K562 (cell line): ENCODE data around the gene LRRFIP2. TPM values are rescaled to one million over a fixed set of nuclear protein-coding genes. Genes with fewer than 3 reads are reported as not detected.

Experiments
- ATF7 ChIP-seq: fragments of 450-650 bp; IDR thresholded peaks from 2 replicates; pipeline ENCODE4 v1.7.1; 2014; ENCODE audit warnings: mild to moderate bottlenecking, moderate library complexity
- CEBPB ChIP-seq: fragments of 450-650 bp; IDR thresholded peaks from 2 replicates; pipeline ENCODE4 v1.6.1; 2016; ENCODE audit warnings: missing genetic modification characterization, missing compliant biosample characterization
- CEBPG ChIP-seq, 3 experiments: fragments of 200-800 bp in 1 of 3; sonication (Bioruptor generic) in 1 of 3; sonication (generic) in 1 of 3; formaldehyde crosslinking in 1 of 3; IDR thresholded peaks in 2 of 3; conservative IDR thresholded peaks in 1 of 3; 2 replicates each; pipeline versions ENCODE4 v1.6.1 to v1.8.0; 2016 to 2022; ENCODE audit warnings: missing compliant biosample characterization in 2 of 3, missing genetic modification characterization in 2 of 3, mild to moderate bottlenecking in 1 of 3, missing genetic modification reagents in 1 of 3
- ELF2 ChIP-seq: fragments of 250-450 bp; sonication (Bioruptor Pico); IDR thresholded peaks from 2 replicates; pipeline ENCODE4 v1.5.0; 2021; ENCODE audit warnings: mild to moderate bottlenecking
- FOXM1 ChIP-seq, 2 experiments: fragments of 450-650 bp in 1 of 2; sonication (generic) in 1 of 2; formaldehyde crosslinking in 1 of 2; IDR thresholded peaks; 2 replicates each; pipeline versions ENCODE4 v1.6.1 to v1.9.0; 2017 to 2022; ENCODE audit warnings: low read depth in 2 of 2, mild to moderate bottlenecking in 2 of 2, missing genetic modification reagents in 1 of 2, moderate library complexity in 1 of 2
- GABPA ChIP-seq: fragments of 200-800 bp; sonication (Bioruptor generic); conservative IDR thresholded peaks from 2 replicates; pipeline ENCODE4 v1.6.1; 2016; ENCODE audit warnings: low read depth, missing genetic modification characterization, missing compliant biosample characterization
- KAT2B ChIP-seq: IDR thresholded peaks from one replicate; pipeline ENCODE4 v1.6.1; 2012; ENCODE audit warnings: low read depth, mild to moderate bottlenecking, control low read depth, inconsistent platforms, low read length, moderate library complexity
- LEF1 ChIP-seq: fragments of 450-650 bp; IDR thresholded peaks from 2 replicates; pipeline ENCODE4 v1.6.1; 2016; ENCODE audit warnings: mild to moderate bottlenecking
- MEIS2 ChIP-seq: fragments of 450-650 bp; IDR thresholded peaks from 2 replicates; pipeline ENCODE4 v1.6.1; 2014; ENCODE audit warnings: mild to moderate bottlenecking; ENCODE audit not compliant: partially characterized antibody
- RCOR1 ChIP-seq, 2 experiments: IDR thresholded peaks; 2 replicates each; pipeline ENCODE4 v1.6.1; 2012; ENCODE audit warnings: low read depth in 2 of 2, low read length in 2 of 2, borderline replicate concordance in 1 of 2, improper control_type of control experiment in 1 of 2
- RHOXF2B ChIP-seq: fragments of 250-450 bp; sonication (Bioruptor Pico); conservative IDR thresholded peaks from 2 replicates; pipeline ENCODE4 v1.5.1; 2021
- RUNX1 ChIP-seq: sonication (generic); IDR thresholded peaks from 2 replicates; pipeline ENCODE4 v1.6.1; 2016; ENCODE audit warnings: antibody characterized with exemption, low read depth
- ZNF175 ChIP-seq: fragments of 200-800 bp; sonication (Bioruptor generic); IDR thresholded peaks from 2 replicates; pipeline ENCODE4 v1.6.1; 2016; ENCODE audit warnings: low read depth, mild to moderate bottlenecking, missing genetic modification characterization, missing compliant biosample characterization
- ZNF311 ChIP-seq: fragments of 250-450 bp; sonication (Bioruptor Pico); IDR thresholded peaks from 2 replicates; pipeline ENCODE4 v1.4.0; 2020; ENCODE audit warnings: mild to moderate bottlenecking, moderate library complexity
- ZNF354B ChIP-seq: fragments of 250-450 bp; sonication (Bioruptor Pico); IDR thresholded peaks from 2 replicates; pipeline ENCODE4 v1.4.0; 2020
- ZNF644 ChIP-seq: fragments of 200-800 bp; sonication (Bioruptor generic); IDR thresholded peaks from 2 replicates; pipeline ENCODE4 v1.6.1; 2016; ENCODE audit warnings: low read depth, missing genetic modification characterization, missing compliant biosample characterization
- polyA plus RNA-seq, 8 experiments: library from polyadenylated mRNA; depleted of rRNA in 4 of 8; stranded (reverse) in 5 of 8; unstranded in 3 of 8; fragments of >200 nt; fragmentation: Nextera tagmentation in 2 of 8; fragmentation: Illumina TruSeq in 1 of 8; extraction: Ambion mirVana in 2 of 8; extraction: Trizol in 1 of 8; gene quantifications; 2 replicates each; pipeline versions ENCODE4 v1.2.1 to v1.2.3, GENCODE V29; 2011 to 2014; ENCODE audit warnings: inconsistent platforms in 1 of 8, missing spikeins in 1 of 8
- total RNA-seq, 7 experiments: library from RNA; depleted of rRNA in 6 of 7; stranded (reverse); fragments of >200 nt in 6 of 7; fragmentation: Illumina TruSeq in 2 of 7; extraction: Trizol in 2 of 7; gene quantifications; 2 replicates each; pipeline versions ENCODE4 v1.2.1 to v1.2.3, GENCODE V29; 2011 to 2021; ENCODE audit warnings: low replicate concordance in 1 of 7
- TF ChIP-seq, protein P1 (sequence below): sonication (generic); formaldehyde crosslinking; IDR thresholded peaks from 2 replicates; pipeline ENCODE4 v1.8.0; 2022; ENCODE audit warnings: mild to moderate bottlenecking, missing genetic modification reagents, borderline replicate concordance
- TF ChIP-seq, protein P2 (sequence below): fragments of 450-650 bp; IDR thresholded peaks from 2 replicates; pipeline ENCODE4 v1.6.1; 2018; ENCODE audit warnings: mild to moderate bottlenecking, low read depth; ENCODE audit not compliant: partially characterized antibody
- TF ChIP-seq, protein P3 (sequence below): sonication (generic); formaldehyde crosslinking; IDR thresholded peaks from 2 replicates; pipeline ENCODE4 v1.8.0; 2023; ENCODE audit warnings: missing genetic modification reagents, mild to moderate bottlenecking, borderline replicate concordance

The LRRFIP2 gene
- total and polyA plus RNA-seq, 9 of the 15 experiments (the other 6 are each of a cell fraction or from before 2014, with no cell fraction given) = 9.9 to 53.9 (median 42.7) TPM

DNA sequence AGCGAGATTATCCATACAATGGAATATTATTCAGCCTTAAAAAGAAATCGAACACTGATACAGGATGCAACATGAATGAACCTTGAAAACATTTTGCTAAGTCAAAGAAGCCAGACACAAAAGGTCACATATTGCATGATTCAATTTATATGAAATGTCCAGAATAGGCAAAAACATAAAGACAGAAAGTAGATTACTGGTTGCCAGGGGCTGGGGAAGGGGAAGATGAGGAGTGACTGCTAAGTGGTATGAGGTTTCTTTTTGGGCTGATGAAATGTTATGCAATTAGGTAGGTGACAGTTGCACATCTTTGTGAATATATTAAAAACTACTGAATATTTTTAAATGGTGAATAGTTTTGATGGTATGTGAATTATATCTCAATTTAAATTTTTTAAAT, 38.3 kb downstream of the LRRFIP2 start (continued):
- TF ChIP-seq, protein P1, sequence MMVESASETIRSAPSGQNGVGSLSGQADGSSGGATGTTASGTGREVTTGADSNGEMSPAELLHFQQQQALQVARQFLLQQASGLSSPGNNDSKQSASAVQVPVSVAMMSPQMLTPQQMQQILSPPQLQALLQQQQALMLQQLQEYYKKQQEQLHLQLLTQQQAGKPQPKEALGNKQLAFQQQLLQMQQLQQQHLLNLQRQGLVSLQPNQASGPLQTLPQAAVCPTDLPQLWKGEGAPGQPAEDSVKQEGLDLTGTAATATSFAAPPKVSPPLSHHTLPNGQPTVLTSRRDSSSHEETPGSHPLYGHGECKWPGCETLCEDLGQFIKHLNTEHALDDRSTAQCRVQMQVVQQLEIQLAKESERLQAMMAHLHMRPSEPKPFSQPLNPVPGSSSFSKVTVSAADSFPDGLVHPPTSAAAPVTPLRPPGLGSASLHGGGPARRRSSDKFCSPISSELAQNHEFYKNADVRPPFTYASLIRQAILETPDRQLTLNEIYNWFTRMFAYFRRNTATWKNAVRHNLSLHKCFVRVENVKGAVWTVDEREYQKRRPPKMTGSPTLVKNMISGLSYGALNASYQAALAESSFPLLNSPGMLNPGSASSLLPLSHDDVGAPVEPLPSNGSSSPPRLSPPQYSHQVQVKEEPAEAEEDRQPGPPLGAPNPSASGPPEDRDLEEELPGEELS (CRISPR knock-in tag) = no peak
- TF ChIP-seq CEBPB (tag) = peak; percentile 55
- TF ChIP-seq RCOR1 (IDR thresholded peaks at IDR 0.05; ENCODE audit: borderline replicate concordance in 1 of 2, low read depth in 2 of 2, low read length in 2 of 2) = no peak
- TF ChIP-seq, protein P2, sequence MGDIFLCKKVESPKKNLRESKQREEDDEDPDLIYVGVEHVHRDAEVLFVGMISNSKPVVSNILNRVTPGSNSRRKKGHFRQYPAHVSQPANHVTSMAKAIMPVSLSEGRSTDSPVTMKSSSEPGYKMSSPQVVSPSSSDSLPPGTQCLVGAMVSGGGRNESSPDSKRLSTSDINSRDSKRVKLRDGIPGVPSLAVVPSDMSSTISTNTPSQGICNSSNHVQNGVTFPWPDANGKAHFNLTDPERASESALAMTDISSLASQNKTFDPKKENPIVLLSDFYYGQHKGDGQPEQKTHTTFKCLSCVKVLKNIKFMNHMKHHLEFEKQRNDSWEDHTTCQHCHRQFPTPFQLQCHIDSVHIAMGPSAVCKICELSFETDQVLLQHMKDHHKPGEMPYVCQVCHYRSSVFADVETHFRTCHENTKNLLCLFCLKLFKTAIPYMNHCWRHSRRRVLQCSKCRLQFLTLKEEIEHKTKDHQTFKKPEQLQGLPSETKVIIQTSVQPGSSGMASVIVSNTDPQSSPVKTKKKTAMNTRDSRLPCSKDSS = no peak
- TF ChIP-seq LEF1 = peak; percentile 19; the same call in 1 of the 2 replicates
- TF ChIP-seq ZNF311 (CRISPR knock-in tag) = 0 out of 2 replicates have a peak, but pooled peaks have one; percentile 27
- TF ChIP-seq ZNF175 (CRISPR knock-in tag) = peak; percentile 45; the same call in 1 of the 2 replicates
- no peak for TF ChIP-seq ZNF354B
- no peak for TF ChIP-seq GABPA (tag)
- peak; percentile 44; the same call in 1 of the 2 replicates for TF ChIP-seq ZNF644 (tag)
- TF ChIP-seq RHOXF2B = no peak
- peak; percentile 88 for TF ChIP-seq CEBPG (CRISPR knock-in tag; IDR thresholded peaks at IDR 0.05)
- peak; percentile 91 to 99 for TF ChIP-seq CEBPG (tag; conservative IDR thresholded peaks at IDR 0.05 in 1 of 2, IDR thresholded peaks at IDR 0.05 in 1 of 2)
- TF ChIP-seq RUNX1 = no peak
- TF ChIP-seq, protein P3, sequence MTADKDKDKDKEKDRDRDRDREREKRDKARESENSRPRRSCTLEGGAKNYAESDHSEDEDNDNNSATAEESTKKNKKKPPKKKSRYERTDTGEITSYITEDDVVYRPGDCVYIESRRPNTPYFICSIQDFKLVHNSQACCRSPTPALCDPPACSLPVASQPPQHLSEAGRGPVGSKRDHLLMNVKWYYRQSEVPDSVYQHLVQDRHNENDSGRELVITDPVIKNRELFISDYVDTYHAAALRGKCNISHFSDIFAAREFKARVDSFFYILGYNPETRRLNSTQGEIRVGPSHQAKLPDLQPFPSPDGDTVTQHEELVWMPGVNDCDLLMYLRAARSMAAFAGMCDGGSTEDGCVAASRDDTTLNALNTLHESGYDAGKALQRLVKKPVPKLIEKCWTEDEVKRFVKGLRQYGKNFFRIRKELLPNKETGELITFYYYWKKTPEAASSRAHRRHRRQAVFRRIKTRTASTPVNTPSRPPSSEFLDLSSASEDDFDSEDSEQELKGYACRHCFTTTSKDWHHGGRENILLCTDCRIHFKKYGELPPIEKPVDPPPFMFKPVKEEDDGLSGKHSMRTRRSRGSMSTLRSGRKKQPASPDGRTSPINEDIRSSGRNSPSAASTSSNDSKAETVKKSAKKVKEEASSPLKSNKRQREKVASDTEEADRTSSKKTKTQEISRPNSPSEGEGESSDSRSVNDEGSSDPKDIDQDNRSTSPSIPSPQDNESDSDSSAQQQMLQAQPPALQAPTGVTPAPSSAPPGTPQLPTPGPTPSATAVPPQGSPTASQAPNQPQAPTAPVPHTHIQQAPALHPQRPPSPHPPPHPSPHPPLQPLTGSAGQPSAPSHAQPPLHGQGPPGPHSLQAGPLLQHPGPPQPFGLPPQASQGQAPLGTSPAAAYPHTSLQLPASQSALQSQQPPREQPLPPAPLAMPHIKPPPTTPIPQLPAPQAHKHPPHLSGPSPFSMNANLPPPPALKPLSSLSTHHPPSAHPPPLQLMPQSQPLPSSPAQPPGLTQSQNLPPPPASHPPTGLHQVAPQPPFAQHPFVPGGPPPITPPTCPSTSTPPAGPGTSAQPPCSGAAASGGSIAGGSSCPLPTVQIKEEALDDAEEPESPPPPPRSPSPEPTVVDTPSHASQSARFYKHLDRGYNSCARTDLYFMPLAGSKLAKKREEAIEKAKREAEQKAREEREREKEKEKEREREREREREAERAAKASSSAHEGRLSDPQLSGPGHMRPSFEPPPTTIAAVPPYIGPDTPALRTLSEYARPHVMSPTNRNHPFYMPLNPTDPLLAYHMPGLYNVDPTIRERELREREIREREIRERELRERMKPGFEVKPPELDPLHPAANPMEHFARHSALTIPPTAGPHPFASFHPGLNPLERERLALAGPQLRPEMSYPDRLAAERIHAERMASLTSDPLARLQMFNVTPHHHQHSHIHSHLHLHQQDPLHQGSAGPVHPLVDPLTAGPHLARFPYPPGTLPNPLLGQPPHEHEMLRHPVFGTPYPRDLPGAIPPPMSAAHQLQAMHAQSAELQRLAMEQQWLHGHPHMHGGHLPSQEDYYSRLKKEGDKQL (CRISPR knock-in tag) = no peak
- TF ChIP-seq FOXM1 (IDR thresholded peaks at IDR 0.05; ENCODE audit: low read depth) = no peak
- TF ChIP-seq FOXM1 (CRISPR knock-in tag; IDR thresholded peaks at IDR 0.05; ENCODE audit: low read depth) = no peak
- TF ChIP-seq ATF7 = peak; percentile 70
- TF ChIP-seq KAT2B = no peak
- no peak for TF ChIP-seq ELF2 (CRISPR knock-in tag)
- peak; percentile 20 for TF ChIP-seq MEIS2
